GM23338 (cell line): ENCODE measurements around the gene KCNJ6. TPM values are rescaled to one million over a fixed set of nuclear protein-coding genes. Genes with fewer than 3 reads are reported as not detected.

Experiments
- ATAC-seq: fragments of 200-7000 bp; cut with Tn5 transposase; 3 replicates; pipeline ENCODE4 v1.9.1; 2020
- DNase-seq: peaks from one replicate; pipeline ENCODE4 v3.0.0-alpha.2; 2015; ENCODE audit warnings: low spot score
- H2AFZ ChIP-seq: fragments of 200-600 bp; sonication (generic); 2 replicates; pipeline ENCODE4 v1.8.0; 2016; ENCODE audit warnings: antibody characterized with exemption, mild to moderate bottlenecking, moderate library complexity
- H3F3A ChIP-seq: fragments of 200-600 bp; sonication (generic); replicated peaks from 2 replicates; pipeline ENCODE4 v1.8.0; 2017; ENCODE audit warnings: antibody characterized with exemption, mixed run types, low read depth
- H3K27ac ChIP-seq: fragments of 200-600 bp; sonication (generic); 2 replicates; pipeline ENCODE4 v1.6.1; 2016; ENCODE audit warnings: low read depth
- H3K27me3 ChIP-seq: fragments of 200-600 bp; sonication (generic); 2 replicates; pipeline ENCODE4 v1.8.0; 2016; ENCODE audit warnings: mild to moderate bottlenecking, mixed run types, moderate library complexity; ENCODE audit not compliant: insufficient read depth
- H3K36me3 ChIP-seq: fragments of 200-600 bp; sonication (generic); 2 replicates; pipeline ENCODE4 v1.8.0; 2016; ENCODE audit warnings: mild to moderate bottlenecking; ENCODE audit not compliant: insufficient read depth
- H3K4me1 ChIP-seq: fragments of 200-600 bp; sonication (generic); 2 replicates; pipeline ENCODE4 v1.8.0; 2016; ENCODE audit warnings: mild to moderate bottlenecking, moderate library complexity; ENCODE audit not compliant: insufficient read depth
- H3K4me2 ChIP-seq: fragments of 200-600 bp; sonication (generic); 2 replicates; pipeline ENCODE4 v1.7.1; 2017; ENCODE audit warnings: mixed run types
- H3K4me3 ChIP-seq: fragments of 200-600 bp; sonication (generic); 2 replicates; pipeline ENCODE4 v1.6.1; 2016; ENCODE audit warnings: mixed run types
- H3K79me2 ChIP-seq: fragments of 200-600 bp; sonication (generic); replicated peaks from 2 replicates; pipeline ENCODE4 v1.8.0; 2017; ENCODE audit warnings: mild to moderate bottlenecking; ENCODE audit not compliant: insufficient read depth
- H3K9me2 ChIP-seq: fragments of 200-600 bp; sonication (generic); 2 replicates; pipeline ENCODE4 v1.8.0; 2017; ENCODE audit not compliant: insufficient read depth
- H4K20me1 ChIP-seq: fragments of 200-600 bp; sonication (generic); replicated peaks from 2 replicates; pipeline ENCODE4 v1.8.0; 2017; ENCODE audit warnings: mild to moderate bottlenecking; ENCODE audit not compliant: insufficient read depth
- H3K27ac Mint-ChIP-seq: 2 replicates; pipeline ENCODE4 v1.8.0; 2020; ENCODE audit warnings: inconsistent platforms, mild to moderate bottlenecking, moderate library complexity, mixed read lengths
- H3K27me3 Mint-ChIP-seq: 3 replicates; pipeline ENCODE4 v1.8.0; 2022; ENCODE audit warnings: low read depth, mild to moderate bottlenecking, moderate library complexity, mixed read lengths, inconsistent platforms; ENCODE audit not compliant: insufficient read depth, poor library complexity
- H3K36me3 Mint-ChIP-seq: 3 replicates; pipeline ENCODE4 v1.8.0; 2021; ENCODE audit warnings: low read depth, mild to moderate bottlenecking, inconsistent platforms, moderate library complexity, mixed read lengths
- H3K4me1 Mint-ChIP-seq: 3 replicates; pipeline ENCODE4 v1.8.0; 2020; ENCODE audit warnings: mild to moderate bottlenecking, inconsistent platforms, mixed read lengths
- H3K4me3 Mint-ChIP-seq: 3 replicates; pipeline ENCODE4 v1.8.0; 2021; ENCODE audit warnings: moderate library complexity, mild to moderate bottlenecking, inconsistent platforms, mixed read lengths
- H3K9me3 Mint-ChIP-seq: 3 replicates; pipeline ENCODE4 v1.8.0; 2020; ENCODE audit warnings: moderate library complexity, mild to moderate bottlenecking, inconsistent platforms, mixed read lengths
- EZH2 ChIP-seq: fragments of 200-600 bp; sonication (generic); IDR thresholded peaks from one replicate; pipeline ENCODE4 v1.8.0; 2017; ENCODE audit warnings: antibody characterized with exemption, mild to moderate bottlenecking, low read depth; ENCODE audit not compliant: unreplicated experiment
- POLR2AphosphoS5 ChIP-seq: IDR thresholded peaks from 2 replicates; pipeline ENCODE4 v1.6.1; 2016; ENCODE audit warnings: antibody characterized with exemption, low read depth
- ZNF114 ChIP-seq: fragments of 250-450 bp; sonication (Bioruptor Pico); IDR thresholded peaks from 2 replicates; pipeline ENCODE4 v1.5.0; 2020; ENCODE audit warnings: mild to moderate bottlenecking, moderate library complexity
- ZNF331 ChIP-seq: fragments of 250-450 bp; sonication (Bioruptor Pico); IDR thresholded peaks from 2 replicates; pipeline ENCODE4 v1.5.0; 2020; ENCODE audit warnings: low read depth, mild to moderate bottlenecking, moderate library complexity
- polyA plus RNA-seq: library from polyadenylated mRNA; unstranded; fragments of >200 nt; fragmentation: Nextera tagmentation; extraction: Ambion mirVana; gene quantifications from 2 replicates; pipeline ENCODE4 v1.2.1, GENCODE V29; 2016
- total RNA-seq: library from RNA; depleted of rRNA; stranded (reverse); fragments of >200 nt; shearing (Covaris generic); gene quantifications from 2 replicates; pipeline ENCODE4 v1.2.3, GENCODE V29; 2014
- TF ChIP-seq, protein P1 (sequence below): IDR thresholded peaks from 2 replicates; pipeline ENCODE4 v1.6.1; 2016; ENCODE audit warnings: antibody characterized with exemption
- TF ChIP-seq, protein P2 (sequence below): IDR thresholded peaks from one replicate; pipeline ENCODE4 v1.6.1; 2018; ENCODE audit warnings: antibody characterized with exemption; ENCODE audit not compliant: unreplicated experiment
- TF ChIP-seq, protein P3 (sequence below), 2 experiments: fragments of 200-600 bp in 1 of 2; sonication (generic) in 1 of 2; conservative IDR thresholded peaks; 2 replicates each; pipeline versions ENCODE4 v1.5.1 to v1.6.1; 2016 to 2017; ENCODE audit warnings: antibody characterized with exemption in 2 of 2, low read depth in 2 of 2, mild to moderate bottlenecking in 2 of 2, moderate library complexity in 1 of 2
- TF ChIP-seq, protein P4 (sequence below): fragments of 250-450 bp; sonication (Bioruptor Pico); IDR thresholded peaks from 2 replicates; pipeline ENCODE4 v1.5.0; 2020; ENCODE audit warnings: mild to moderate bottlenecking, moderate library complexity

The KCNJ6 gene
- total and polyA plus RNA-seq, 2 experiments from 2014 or later = 0.48 to 0.52 TPM

DNA sequence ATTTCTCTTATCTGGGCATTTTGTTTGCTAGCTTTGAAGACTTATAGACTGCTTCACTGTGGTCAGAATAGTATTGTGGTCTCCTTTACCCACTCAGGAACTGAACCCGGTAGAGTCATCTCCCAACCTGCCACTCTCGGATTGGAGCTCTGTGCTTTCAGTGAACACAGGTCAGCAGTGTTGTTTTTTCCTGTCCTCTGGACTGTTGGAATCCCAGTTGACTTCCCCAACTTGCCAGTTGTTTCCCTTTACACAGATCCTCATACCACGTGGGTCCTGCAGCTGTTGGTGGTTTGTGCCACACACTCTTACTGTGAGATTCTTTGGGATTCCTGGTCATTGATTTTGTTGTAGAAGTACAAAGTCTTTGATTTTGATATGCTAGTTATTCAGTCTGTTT is 335.6 kb downstream of the KCNJ6 start:
- no peak for DNase-seq
- no peaks in the 10 kb centered on the region for H3K9me2 ChIP-seq
- H3K27me3 ChIP-seq = no peaks in the 10 kb centered on the region
- H3K4me1 Mint-ChIP-seq = no peaks in the 10 kb centered on the region; the same call in 2 of the 3 replicates
- H3K4me3 Mint-ChIP-seq = no peak overlapping the region
- no peak overlapping the region for H3K27ac ChIP-seq
- H3K4me3 ChIP-seq = no peak overlapping the region
- peaks cover 34% of the 10 kb centered on the region for H3K36me3 Mint-ChIP-seq
- H3K4me1 ChIP-seq = no peaks in the 10 kb centered on the region
- no peak overlapping the region for H3K4me2 ChIP-seq
- H3K27ac Mint-ChIP-seq = no peak overlapping the region
- TF ChIP-seq, protein P1, sequence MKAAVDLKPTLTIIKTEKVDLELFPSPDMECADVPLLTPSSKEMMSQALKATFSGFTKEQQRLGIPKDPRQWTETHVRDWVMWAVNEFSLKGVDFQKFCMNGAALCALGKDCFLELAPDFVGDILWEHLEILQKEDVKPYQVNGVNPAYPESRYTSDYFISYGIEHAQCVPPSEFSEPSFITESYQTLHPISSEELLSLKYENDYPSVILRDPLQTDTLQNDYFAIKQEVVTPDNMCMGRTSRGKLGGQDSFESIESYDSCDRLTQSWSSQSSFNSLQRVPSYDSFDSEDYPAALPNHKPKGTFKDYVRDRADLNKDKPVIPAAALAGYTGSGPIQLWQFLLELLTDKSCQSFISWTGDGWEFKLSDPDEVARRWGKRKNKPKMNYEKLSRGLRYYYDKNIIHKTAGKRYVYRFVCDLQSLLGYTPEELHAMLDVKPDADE = no peak
- no peak for TF ChIP-seq EZH2
- no peaks in the 10 kb centered on the region for H3F3A ChIP-seq
- no peaks in the 10 kb centered on the region for H4K20me1 ChIP-seq
- no peaks in the 10 kb centered on the region for H3K79me2 ChIP-seq
- no peak overlapping the region for H2AFZ ChIP-seq
- H3K27me3 Mint-ChIP-seq = no peaks in the 10 kb centered on the region
- H3K9me3 Mint-ChIP-seq = peaks cover 39% of the 10 kb centered on the region
- H3K36me3 ChIP-seq = peaks cover 11% of the 10 kb centered on the region; the same call in 1 of the 2 replicates
- no peak for ATAC-seq

DNA sequence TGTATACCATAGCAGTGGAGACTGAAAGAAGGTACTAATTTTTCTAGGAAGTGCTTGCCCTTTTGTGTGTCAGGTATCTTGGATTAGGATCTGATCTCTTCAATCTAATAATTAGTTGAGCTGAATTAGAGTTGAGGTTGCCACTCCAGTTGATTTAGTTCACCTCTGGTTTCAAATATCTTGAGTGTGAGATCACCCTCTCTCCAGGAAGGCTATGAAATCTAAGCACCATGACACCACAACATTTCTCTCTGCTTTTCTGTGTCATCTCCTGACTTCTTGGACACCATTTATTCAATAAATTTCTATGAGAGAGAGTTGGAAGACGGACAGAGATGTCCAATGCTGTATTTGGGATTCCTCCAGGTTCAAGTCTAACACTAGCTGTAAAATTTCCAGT is 336.9 kb downstream of the KCNJ6 start:
- Mint-ChIP-seq H3K4me3 (no peak overlapping the region), H3K27ac (no peak overlapping the region), H3K4me1 (no peaks in the 10 kb centered on the region; the same call in 2 of the 3 replicates), H3K36me3 (peaks cover 40% of the 10 kb centered on the region), H3K27me3 (no peaks in the 10 kb centered on the region), H3K9me3 (peaks cover 44% of the 10 kb centered on the region)
- DNase-seq (no peak), ATAC-seq (no peak)
- Histone ChIP-seq H3K79me2 (no peaks in the 10 kb centered on the region), H3K27ac (no peak overlapping the region), H3K36me3 (peaks cover 11% of the 10 kb centered on the region; the same call in 1 of the 2 replicates), H3K4me2 (no peak overlapping the region), H3K4me1 (no peaks in the 10 kb centered on the region), H3K4me3 (no peak overlapping the region), H2AFZ (no peak overlapping the region), H3K9me2 (no peaks in the 10 kb centered on the region), H4K20me1 (no peaks in the 10 kb centered on the region), H3K27me3 (no peaks in the 10 kb centered on the region), H3F3A (no peaks in the 10 kb centered on the region)
- TF ChIP-seq, protein P2, sequence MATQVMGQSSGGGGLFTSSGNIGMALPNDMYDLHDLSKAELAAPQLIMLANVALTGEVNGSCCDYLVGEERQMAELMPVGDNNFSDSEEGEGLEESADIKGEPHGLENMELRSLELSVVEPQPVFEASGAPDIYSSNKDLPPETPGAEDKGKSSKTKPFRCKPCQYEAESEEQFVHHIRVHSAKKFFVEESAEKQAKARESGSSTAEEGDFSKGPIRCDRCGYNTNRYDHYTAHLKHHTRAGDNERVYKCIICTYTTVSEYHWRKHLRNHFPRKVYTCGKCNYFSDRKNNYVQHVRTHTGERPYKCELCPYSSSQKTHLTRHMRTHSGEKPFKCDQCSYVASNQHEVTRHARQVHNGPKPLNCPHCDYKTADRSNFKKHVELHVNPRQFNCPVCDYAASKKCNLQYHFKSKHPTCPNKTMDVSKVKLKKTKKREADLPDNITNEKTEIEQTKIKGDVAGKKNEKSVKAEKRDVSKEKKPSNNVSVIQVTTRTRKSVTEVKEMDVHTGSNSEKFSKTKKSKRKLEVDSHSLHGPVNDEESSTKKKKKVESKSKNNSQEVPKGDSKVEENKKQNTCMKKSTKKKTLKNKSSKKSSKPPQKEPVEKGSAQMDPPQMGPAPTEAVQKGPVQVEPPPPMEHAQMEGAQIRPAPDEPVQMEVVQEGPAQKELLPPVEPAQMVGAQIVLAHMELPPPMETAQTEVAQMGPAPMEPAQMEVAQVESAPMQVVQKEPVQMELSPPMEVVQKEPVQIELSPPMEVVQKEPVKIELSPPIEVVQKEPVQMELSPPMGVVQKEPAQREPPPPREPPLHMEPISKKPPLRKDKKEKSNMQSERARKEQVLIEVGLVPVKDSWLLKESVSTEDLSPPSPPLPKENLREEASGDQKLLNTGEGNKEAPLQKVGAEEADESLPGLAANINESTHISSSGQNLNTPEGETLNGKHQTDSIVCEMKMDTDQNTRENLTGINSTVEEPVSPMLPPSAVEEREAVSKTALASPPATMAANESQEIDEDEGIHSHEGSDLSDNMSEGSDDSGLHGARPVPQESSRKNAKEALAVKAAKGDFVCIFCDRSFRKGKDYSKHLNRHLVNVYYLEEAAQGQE = no peak
- TF ChIP-seq, protein P3, sequence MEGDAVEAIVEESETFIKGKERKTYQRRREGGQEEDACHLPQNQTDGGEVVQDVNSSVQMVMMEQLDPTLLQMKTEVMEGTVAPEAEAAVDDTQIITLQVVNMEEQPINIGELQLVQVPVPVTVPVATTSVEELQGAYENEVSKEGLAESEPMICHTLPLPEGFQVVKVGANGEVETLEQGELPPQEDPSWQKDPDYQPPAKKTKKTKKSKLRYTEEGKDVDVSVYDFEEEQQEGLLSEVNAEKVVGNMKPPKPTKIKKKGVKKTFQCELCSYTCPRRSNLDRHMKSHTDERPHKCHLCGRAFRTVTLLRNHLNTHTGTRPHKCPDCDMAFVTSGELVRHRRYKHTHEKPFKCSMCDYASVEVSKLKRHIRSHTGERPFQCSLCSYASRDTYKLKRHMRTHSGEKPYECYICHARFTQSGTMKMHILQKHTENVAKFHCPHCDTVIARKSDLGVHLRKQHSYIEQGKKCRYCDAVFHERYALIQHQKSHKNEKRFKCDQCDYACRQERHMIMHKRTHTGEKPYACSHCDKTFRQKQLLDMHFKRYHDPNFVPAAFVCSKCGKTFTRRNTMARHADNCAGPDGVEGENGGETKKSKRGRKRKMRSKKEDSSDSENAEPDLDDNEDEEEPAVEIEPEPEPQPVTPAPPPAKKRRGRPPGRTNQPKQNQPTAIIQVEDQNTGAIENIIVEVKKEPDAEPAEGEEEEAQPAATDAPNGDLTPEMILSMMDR (conservative IDR thresholded peaks at IDR 0.05; ENCODE audit: low read depth in 2 of 2) = no peak
- TF ChIP-seq, protein P4, sequence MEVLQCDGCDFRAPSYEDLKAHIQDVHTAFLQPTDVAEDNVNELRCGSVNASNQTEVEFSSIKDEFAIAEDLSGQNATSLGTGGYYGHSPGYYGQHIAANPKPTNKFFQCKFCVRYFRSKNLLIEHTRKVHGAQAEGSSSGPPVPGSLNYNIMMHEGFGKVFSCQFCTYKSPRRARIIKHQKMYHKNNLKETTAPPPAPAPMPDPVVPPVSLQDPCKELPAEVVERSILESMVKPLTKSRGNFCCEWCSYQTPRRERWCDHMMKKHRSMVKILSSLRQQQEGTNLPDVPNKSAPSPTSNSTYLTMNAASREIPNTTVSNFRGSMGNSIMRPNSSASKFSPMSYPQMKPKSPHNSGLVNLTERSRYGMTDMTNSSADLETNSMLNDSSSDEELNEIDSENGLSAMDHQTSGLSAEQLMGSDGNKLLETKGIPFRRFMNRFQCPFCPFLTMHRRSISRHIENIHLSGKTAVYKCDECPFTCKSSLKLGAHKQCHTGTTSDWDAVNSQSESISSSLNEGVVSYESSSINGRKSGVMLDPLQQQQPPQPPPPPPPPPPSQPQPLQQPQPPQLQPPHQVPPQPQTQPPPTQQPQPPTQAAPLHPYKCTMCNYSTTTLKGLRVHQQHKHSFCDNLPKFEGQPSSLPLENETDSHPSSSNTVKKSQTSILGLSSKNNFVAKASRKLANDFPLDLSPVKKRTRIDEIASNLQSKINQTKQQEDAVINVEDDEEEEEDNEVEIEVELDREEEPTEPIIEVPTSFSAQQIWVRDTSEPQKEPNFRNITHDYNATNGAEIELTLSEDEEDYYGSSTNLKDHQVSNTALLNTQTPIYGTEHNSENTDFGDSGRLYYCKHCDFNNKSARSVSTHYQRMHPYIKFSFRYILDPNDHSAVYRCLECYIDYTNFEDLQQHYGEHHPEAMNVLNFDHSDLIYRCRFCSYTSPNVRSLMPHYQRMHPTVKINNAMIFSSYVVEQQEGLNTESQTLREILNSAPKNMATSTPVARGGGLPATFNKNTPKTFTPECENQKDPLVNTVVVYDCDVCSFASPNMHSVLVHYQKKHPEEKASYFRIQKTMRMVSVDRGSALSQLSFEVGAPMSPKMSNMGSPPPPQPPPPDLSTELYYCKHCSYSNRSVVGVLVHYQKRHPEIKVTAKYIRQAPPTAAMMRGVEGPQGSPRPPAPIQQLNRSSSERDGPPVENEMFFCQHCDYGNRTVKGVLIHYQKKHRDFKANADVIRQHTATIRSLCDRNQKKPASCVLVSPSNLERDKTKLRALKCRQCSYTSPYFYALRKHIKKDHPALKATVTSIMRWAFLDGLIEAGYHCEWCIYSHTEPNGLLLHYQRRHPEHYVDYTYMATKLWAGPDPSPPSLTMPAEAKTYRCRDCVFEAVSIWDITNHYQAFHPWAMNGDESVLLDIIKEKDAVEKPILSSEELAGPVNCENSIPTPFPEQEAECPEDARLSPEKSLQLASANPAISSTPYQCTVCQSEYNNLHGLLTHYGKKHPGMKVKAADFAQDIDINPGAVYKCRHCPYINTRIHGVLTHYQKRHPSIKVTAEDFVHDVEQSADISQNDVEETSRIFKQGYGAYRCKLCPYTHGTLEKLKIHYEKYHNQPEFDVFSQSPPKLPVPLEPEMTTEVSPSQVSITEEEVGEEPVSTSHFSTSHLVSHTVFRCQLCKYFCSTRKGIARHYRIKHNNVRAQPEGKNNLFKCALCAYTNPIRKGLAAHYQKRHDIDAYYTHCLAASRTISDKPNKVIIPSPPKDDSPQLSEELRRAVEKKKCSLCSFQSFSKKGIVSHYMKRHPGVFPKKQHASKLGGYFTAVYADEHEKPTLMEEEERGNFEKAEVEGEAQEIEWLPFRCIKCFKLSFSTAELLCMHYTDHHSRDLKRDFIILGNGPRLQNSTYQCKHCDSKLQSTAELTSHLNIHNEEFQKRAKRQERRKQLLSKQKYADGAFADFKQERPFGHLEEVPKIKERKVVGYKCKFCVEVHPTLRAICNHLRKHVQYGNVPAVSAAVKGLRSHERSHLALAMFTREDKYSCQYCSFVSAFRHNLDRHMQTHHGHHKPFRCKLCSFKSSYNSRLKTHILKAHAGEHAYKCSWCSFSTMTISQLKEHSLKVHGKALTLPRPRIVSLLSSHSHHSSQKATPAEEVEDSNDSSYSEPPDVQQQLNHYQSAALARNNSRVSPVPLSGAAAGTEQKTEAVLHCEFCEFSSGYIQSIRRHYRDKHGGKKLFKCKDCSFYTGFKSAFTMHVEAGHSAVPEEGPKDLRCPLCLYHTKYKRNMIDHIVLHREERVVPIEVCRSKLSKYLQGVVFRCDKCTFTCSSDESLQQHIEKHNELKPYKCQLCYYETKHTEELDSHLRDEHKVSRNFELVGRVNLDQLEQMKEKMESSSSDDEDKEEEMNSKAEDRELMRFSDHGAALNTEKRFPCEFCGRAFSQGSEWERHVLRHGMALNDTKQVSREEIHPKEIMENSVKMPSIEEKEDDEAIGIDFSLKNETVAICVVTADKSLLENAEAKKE (CRISPR knock-in tag) = no peak
- TF ChIP-seq ZNF331 (CRISPR knock-in tag) = no peak
- TF ChIP-seq POLR2AphosphoS5 = no peak
- no peak for TF ChIP-seq ZNF114 (CRISPR knock-in tag)
